Measurements from ENCODE around the gene P2RY6. TPM values are rescaled to one million over a fixed set of nuclear protein-coding genes. Genes with fewer than 3 reads are reported as not detected.
A peak's percentile ranks its signal among the peaks of the same experiment; 100 is the strongest.

P2RY6 gene
- total and polyA plus RNA-seq, 2 of the 8 experiments (the other 6 are each of a cell fraction or from before 2014, with no cell fraction given): 0.15 TPM; not detected in 1

DNA sequence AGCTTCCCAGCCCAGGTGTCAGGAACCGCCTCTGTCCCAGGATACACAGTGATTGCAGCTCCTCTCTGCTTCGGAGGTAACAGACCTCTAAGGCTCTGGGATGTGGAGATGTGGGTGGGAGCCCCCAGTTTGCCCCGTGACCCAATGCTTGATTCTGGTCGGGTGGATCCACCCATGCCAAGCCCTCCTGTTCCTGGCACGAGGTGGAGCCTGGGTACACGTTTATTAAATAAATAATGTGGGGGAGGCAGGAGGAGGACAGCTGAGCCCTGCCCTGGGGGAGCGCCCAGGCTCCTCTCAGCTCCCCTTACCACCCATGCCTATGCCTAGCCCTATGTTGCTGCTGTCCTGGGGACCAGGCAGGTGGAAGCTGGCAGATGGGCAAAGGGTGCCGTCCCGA, 52.0 kb downstream of the P2RY6 start:
- DNase-seq (ENCODE audit: low read depth in 1 of 2, low spot score in 2 of 2) (no peak), FAIRE-seq (no peak)
- Histone ChIP-seq H3K27me3 (replicated peaks in 1 of 4; ENCODE audit: control insufficient read depth in 3 of 4, extremely low read depth in 1 of 4, insufficient read depth in 3 of 4, low read length in 3 of 4) (peaks cover 0 to 12% (median 6%) of the 10 kb centered on the region in 4 experiments; a peak in 3 of 7 replicates), H2AFZ (ENCODE audit: low read length) (no peak overlapping the region), H3K4ac (replicated peaks; ENCODE audit: insufficient read length, low read depth, low read length) (peak overlapping the region; percentile 59), H3K56ac (replicated peaks; ENCODE audit: insufficient read length, low read depth, low read length) (no peak overlapping the region), H3K79me1 (ENCODE audit: low read depth, low read length) (0 out of 2 replicates have a peak, but pooled peaks cover 3% of the 10 kb centered on the region), H3K9ac (replicated peaks in 1 of 4; ENCODE audit: extremely low read depth in 1 of 4, low read depth in 3 of 4, low read length in 3 of 4) (no peak overlapping the region), H3K4me3 (ENCODE audit: extremely low read depth in 1 of 4, insufficient read depth in 2 of 4, low read depth in 3 of 4, low read length in 4 of 4) (peak overlapping the region in 1 of 4 experiments; percentile 3; a peak in 1 of 8 replicates), H3K23ac (ENCODE audit: insufficient read length) (no peak overlapping the region), H4K91ac (replicated peaks; ENCODE audit: insufficient read length, low read length) (peak overlapping the region; percentile 29), H2BK120ac (replicated peaks; ENCODE audit: low read depth, low read length) (no peak overlapping the region), H3K79me2 (ENCODE audit: control insufficient read depth in 1 of 2, insufficient read depth in 2 of 2, low read length in 2 of 2) (no peaks in the 10 kb centered on the region), H2AK5ac (ENCODE audit: low read depth, low read length) (no peak overlapping the region), H4K5ac (ENCODE audit: insufficient read length, low read depth, low read length) (no peak overlapping the region), H3K36me3 (ENCODE audit: control insufficient read depth in 2 of 4, insufficient read depth in 4 of 4, low read length in 3 of 4) (no peaks in the 10 kb centered on the region), H2BK12ac (ENCODE audit: low read depth, low read length) (peak overlapping the region; percentile 77; the same call in 1 of the 2 replicates), H2BK5ac (ENCODE audit: low read depth, low read length) (peak overlapping the region; percentile 7; the same call in 1 of the 2 replicates), H3K27ac (ENCODE audit: low read depth, low read length) (no peak overlapping the region), H3K23me2 (ENCODE audit: low read depth, low read length) (no peaks in the 10 kb centered on the region), H2BK15ac (ENCODE audit: low read length) (no peak overlapping the region), H3K9me3 (ENCODE audit: insufficient read depth in 2 of 2, low read depth in 1 of 2, low read length in 1 of 2) (no peaks in the 10 kb centered on the region), H3K4me2 (ENCODE audit: insufficient read depth in 1 of 2, low read depth in 2 of 2, low read length in 2 of 2) (peak overlapping the region in 1 of 2 experiments; percentile 12; a peak in 1 of 4 replicates), H3K18ac (ENCODE audit: extremely low read depth, low read length) (no peak overlapping the region), H3K4me1 (replicated peaks in 1 of 4; ENCODE audit: control insufficient read depth in 3 of 4, insufficient read depth in 4 of 4, low read length in 3 of 4) (peaks cover 15 to 28% (median 20%) of the 10 kb centered on the region in 4 experiments), H4K20me1 (replicated peaks in 1 of 2; ENCODE audit: control insufficient read depth in 1 of 2, insufficient read depth in 2 of 2, low read length in 2 of 2) (peaks cover 7 to 11% of the 10 kb centered on the region in 2 experiments), H4K8ac (ENCODE audit: extremely low read depth, insufficient read depth, low read length) (peak overlapping the region; percentile 40), H2BK20ac (ENCODE audit: low read length) (no peak overlapping the region), H3K14ac (ENCODE audit: insufficient read length) (no peak overlapping the region)
- TF ChIP-seq, protein P1, sequence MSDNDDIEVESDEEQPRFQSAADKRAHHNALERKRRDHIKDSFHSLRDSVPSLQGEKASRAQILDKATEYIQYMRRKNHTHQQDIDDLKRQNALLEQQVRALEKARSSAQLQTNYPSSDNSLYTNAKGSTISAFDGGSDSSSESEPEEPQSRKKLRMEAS (IDR thresholded peaks at IDR 0.05): no peak
- TF ChIP-seq ASH2L (IDR thresholded peaks at IDR 0.05; ENCODE audit: low read length) (no peak), GABPA (IDR thresholded peaks at IDR 0.05; ENCODE audit: borderline replicate concordance, insufficient read depth, low read length) (no peak)
- POLR2A ChIA-PET (ENCODE audit: partially characterized antibody): interaction anchor here (1.0 to 10.7 kb wide), 4 partner anchors 9 to 72 kb away, joined by 3 to 91 read pairs (median 4); partner anchors contain the start of gene ARHGEF17
- CTCF ChIA-PET (ENCODE audit: partially characterized antibody): interaction anchor here (0.5 to 25.1 kb wide), 11 partner anchors 13 to 51 kb away, joined by 3 to 383 read pairs (median 4); partner anchors contain the start of gene ARHGEF17
- 81% methylated on average over 9 of the region's 9 CpGs; no CpG with 5 or more reads in 1 of the 2 experiments for WGBS, 2 experiments (ENCODE audit: extremely low coverage in 1 of 2, insufficient coverage in 1 of 2, insufficient read length in 1 of 2, insufficient replicate concordance in 2 of 2, low coverage in 1 of 2, low lambda C conversion rate in 2 of 2, missing lambda C conversion rate in 1 of 2)

Measured in H1 (cell line).